ENCODE results near the gene PPARD.

- TF ChIP-seq, protein P1, sequence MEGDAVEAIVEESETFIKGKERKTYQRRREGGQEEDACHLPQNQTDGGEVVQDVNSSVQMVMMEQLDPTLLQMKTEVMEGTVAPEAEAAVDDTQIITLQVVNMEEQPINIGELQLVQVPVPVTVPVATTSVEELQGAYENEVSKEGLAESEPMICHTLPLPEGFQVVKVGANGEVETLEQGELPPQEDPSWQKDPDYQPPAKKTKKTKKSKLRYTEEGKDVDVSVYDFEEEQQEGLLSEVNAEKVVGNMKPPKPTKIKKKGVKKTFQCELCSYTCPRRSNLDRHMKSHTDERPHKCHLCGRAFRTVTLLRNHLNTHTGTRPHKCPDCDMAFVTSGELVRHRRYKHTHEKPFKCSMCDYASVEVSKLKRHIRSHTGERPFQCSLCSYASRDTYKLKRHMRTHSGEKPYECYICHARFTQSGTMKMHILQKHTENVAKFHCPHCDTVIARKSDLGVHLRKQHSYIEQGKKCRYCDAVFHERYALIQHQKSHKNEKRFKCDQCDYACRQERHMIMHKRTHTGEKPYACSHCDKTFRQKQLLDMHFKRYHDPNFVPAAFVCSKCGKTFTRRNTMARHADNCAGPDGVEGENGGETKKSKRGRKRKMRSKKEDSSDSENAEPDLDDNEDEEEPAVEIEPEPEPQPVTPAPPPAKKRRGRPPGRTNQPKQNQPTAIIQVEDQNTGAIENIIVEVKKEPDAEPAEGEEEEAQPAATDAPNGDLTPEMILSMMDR (IDR thresholded peaks at IDR 0.05), result no peak
- no peak for TF ChIP-seq POLR2A (IDR thresholded peaks at IDR 0.05)
Observed at GRCh38 chr6:35429463-35429862, 87.1 kb downstream of the PPARD start.

Data from thyroid gland (tissue), 4 donors.